SU-DHL-6 (cell line): ENCODE results near the gene MEOX2.

ENCODE experiments used
- EZH2phosphoT487 ChIP-seq: fragments of 200-600 bp; sonication (generic), shearing (Covaris generic); conservative IDR thresholded peaks from 2 replicates; pipeline ENCODE4 v1.6.1; 2018; ENCODE audit warnings: mild to moderate bottlenecking, antibody characterized with exemption, low read length, moderate library complexity, mixed read lengths
- TF ChIP-seq, protein P1 (sequence below): fragments of 200-600 bp; sonication (generic); IDR thresholded peaks from one replicate; pipeline ENCODE4 v1.5.1; 2017; ENCODE audit warnings: antibody characterized with exemption, mild to moderate bottlenecking, low read length, moderate library complexity; ENCODE audit not compliant: insufficient read depth, poor library complexity, severe bottlenecking

DNA sequence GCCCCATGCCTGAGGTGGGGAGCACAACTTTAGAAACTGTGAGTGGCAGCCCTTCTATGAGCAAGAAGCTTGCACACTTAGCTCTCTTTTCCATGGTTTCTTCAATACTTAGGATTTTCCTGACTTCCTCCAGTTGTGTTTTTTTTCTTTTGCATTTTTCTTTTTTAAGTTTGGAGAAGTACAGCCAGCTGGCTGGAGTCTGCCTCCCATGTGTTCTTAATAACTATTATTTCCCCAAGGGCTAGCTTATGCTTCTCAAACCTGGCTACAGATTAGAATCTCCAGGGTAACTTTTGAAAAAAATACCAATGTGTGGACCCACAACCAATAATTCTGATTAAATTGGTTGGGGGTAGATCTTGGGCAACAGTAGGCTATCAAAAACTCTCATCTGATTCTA is 37.4 kb upstream of the MEOX2 start:
- TF ChIP-seq, protein P1, sequence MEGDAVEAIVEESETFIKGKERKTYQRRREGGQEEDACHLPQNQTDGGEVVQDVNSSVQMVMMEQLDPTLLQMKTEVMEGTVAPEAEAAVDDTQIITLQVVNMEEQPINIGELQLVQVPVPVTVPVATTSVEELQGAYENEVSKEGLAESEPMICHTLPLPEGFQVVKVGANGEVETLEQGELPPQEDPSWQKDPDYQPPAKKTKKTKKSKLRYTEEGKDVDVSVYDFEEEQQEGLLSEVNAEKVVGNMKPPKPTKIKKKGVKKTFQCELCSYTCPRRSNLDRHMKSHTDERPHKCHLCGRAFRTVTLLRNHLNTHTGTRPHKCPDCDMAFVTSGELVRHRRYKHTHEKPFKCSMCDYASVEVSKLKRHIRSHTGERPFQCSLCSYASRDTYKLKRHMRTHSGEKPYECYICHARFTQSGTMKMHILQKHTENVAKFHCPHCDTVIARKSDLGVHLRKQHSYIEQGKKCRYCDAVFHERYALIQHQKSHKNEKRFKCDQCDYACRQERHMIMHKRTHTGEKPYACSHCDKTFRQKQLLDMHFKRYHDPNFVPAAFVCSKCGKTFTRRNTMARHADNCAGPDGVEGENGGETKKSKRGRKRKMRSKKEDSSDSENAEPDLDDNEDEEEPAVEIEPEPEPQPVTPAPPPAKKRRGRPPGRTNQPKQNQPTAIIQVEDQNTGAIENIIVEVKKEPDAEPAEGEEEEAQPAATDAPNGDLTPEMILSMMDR, result no peak
- TF ChIP-seq EZH2phosphoT487, result no peak
